NCI-H524 (cell line): ENCODE data around the gene PARP9.

ENCODE experiments used
- DNase-seq, 2 experiments: peaks; one replicate each; lab custom pipeline; 2025; lab: John Stamatoyannopoulos, UW

Gene PARP9

GRCh38 chr3:122484985-122485384 lies 79.1 kb downstream of the PARP9 start:
- DNase-seq: no peak

GRCh38 chr3:122481390-122481789 lies 82.7 kb downstream of the PARP9 start:
- DNase-seq: no peak
